K562 (cell line): ENCODE measurements around the gene SYNJ2. TPM values are rescaled to one million over a fixed set of nuclear protein-coding genes. Genes with fewer than 3 reads are reported as not detected.

Source experiments
- ATAC-seq: fragments of 200-7000 bp; cut with Tn5 transposase; 3 replicates; pipeline ENCODE4 v1.9.1; 2020; ENCODE audit warnings: moderate library complexity
- BruUV-seq: library from RNA; stranded (reverse); fragments of 400-500 nt; replicated peaks from 2 replicates; lab custom pipeline; 2021; lab: Mats Ljungman, UMichigan
- CTCF ChIA-PET: fragments of 300-600 bp; formaldehyde crosslinking; extraction: SDS; loops from one replicate; lab custom pipeline; 2021; ENCODE audit warnings: low intra/inter-chr PET ratio; lab: Yijun Ruan, JAX
- POLR2A ChIA-PET: fragments of 300-600, 350-650 bp; sonication (Branson Sonifier 250); formaldehyde crosslinking; extraction: SDS; loops from one replicate; lab custom pipeline; 2021; ENCODE audit warnings: antibody characterized with exemption, inconsistent platforms; lab: Yijun Ruan, JAX
- DNase-seq, 4 experiments: peaks; one replicate each; pipeline versions ENCODE4 v3.0.0 to v3.0.0-alpha.2; 2011 to 2018; ENCODE audit warnings: low spot score in 3 of 4, mixed read lengths in 3 of 4; ENCODE audit errors: extremely low read depth in 1 of 4
- FAIRE-seq: peaks from 2 replicates; lab custom pipeline; 2011; peaks lifted over from hg19 to GRCh38; lab: Jason Lieb, UNC
- H2AFZ ChIP-seq: 2 replicates; pipeline ENCODE4 v1.6.0; 2011; ENCODE audit warnings: low read depth, low read length, control low read depth, inconsistent platforms
- H3K27ac ChIP-seq: fragments of 200-600 bp; 3 replicates; pipeline ENCODE4 v1.8.0; 2011; ENCODE audit warnings: low read depth, mild to moderate bottlenecking, control low read depth, inconsistent platforms, low read length, moderate library complexity, mixed read lengths; ENCODE audit errors: extremely low read depth
- H3K27me3 ChIP-seq, 2 experiments: fragments of 300-600 bp in 1 of 2; 2 replicates in 1 of 2; 3 replicates in 1 of 2; pipeline versions ENCODE4 v1.6.0 to v1.8.0; 2011; ENCODE audit warnings: inconsistent platforms in 2 of 2, low read length in 2 of 2, mild to moderate bottlenecking in 1 of 2, mixed read lengths in 1 of 2, moderate library complexity in 1 of 2; ENCODE audit not compliant: control insufficient read depth in 2 of 2, insufficient read depth in 2 of 2
- H3K36me3 ChIP-seq: fragments of 300-600 bp; 3 replicates; pipeline ENCODE4 v1.8.0; 2011; ENCODE audit warnings: mild to moderate bottlenecking, low read length, inconsistent platforms; ENCODE audit not compliant: control insufficient read depth, insufficient read depth
- H3K4me1 ChIP-seq, 2 experiments: fragments of 200-600 bp in 1 of 2; replicated peaks in 1 of 2; 2 replicates in 1 of 2; 3 replicates in 1 of 2; pipeline versions ENCODE4 v1.5.1 to v1.8.0; 2011; ENCODE audit warnings: inconsistent platforms in 2 of 2, low read length in 2 of 2, mild to moderate bottlenecking in 1 of 2, mixed read lengths in 1 of 2, moderate library complexity in 1 of 2; ENCODE audit not compliant: control insufficient read depth in 2 of 2, insufficient read depth in 2 of 2
- H3K4me2 ChIP-seq: 2 replicates; pipeline ENCODE4 v1.6.1; 2011; ENCODE audit warnings: low read length, control low read depth, inconsistent platforms, mixed read lengths; ENCODE audit not compliant: insufficient read depth
- H3K4me3 ChIP-seq: fragments of 200-600 bp; sonication (generic), shearing (Covaris generic); 2 replicates; pipeline ENCODE4 v1.5.1; 2016; ENCODE audit warnings: control low read depth, inconsistent platforms
- H3K79me2 ChIP-seq: fragments of 200-600 bp; 3 replicates; pipeline ENCODE4 v1.8.0; 2011; ENCODE audit warnings: low read length, inconsistent platforms; ENCODE audit not compliant: control insufficient read depth, insufficient read depth
- H3K9ac ChIP-seq, 2 experiments: 2 replicates each; pipeline versions ENCODE4 v1.6.0 to v1.6.1; 2011; ENCODE audit warnings: low read depth in 2 of 2, low read length in 2 of 2, control low read depth in 1 of 2, inconsistent platforms in 1 of 2, mild to moderate bottlenecking in 1 of 2, mixed read lengths in 1 of 2; ENCODE audit not compliant: insufficient read depth in 1 of 2
- H3K9me1 ChIP-seq: one replicate; pipeline ENCODE4 v1.6.0; 2011; ENCODE audit warnings: inconsistent platforms, mild to moderate bottlenecking, low read length, moderate library complexity; ENCODE audit not compliant: control insufficient read depth, insufficient read depth
- H3K9me3 ChIP-seq: replicated peaks from 2 replicates; pipeline ENCODE4 v1.5.1; 2011; ENCODE audit warnings: low read depth, low read length, inconsistent platforms; ENCODE audit not compliant: control insufficient read depth, insufficient read depth
- H4K20me1 ChIP-seq: replicated peaks from 2 replicates; pipeline ENCODE4 v1.6.1; 2011; ENCODE audit warnings: low read length, inconsistent platforms, mixed read lengths; ENCODE audit not compliant: control insufficient read depth, insufficient read depth
- ARID1B ChIP-seq: fragments of 450-650 bp; IDR thresholded peaks from 2 replicates; pipeline ENCODE4 v1.6.1; 2016; ENCODE audit warnings: antibody characterized with exemption, mild to moderate bottlenecking, inconsistent platforms
- CBFB ChIP-seq: sonication (generic); formaldehyde crosslinking; IDR thresholded peaks from 2 replicates; pipeline ENCODE4 v1.4.0; 2020; ENCODE audit warnings: mild to moderate bottlenecking, missing genetic modification reagents
- CBX3 ChIP-seq, 2 experiments: IDR thresholded peaks; 1 replicate in 1 of 2; 2 replicates in 1 of 2; pipeline ENCODE4 v1.6.1; 2012; ENCODE audit warnings: inconsistent platforms in 2 of 2, low read length in 2 of 2, borderline replicate concordance in 1 of 2, control low read depth in 1 of 2
- CBX5 ChIP-seq: IDR thresholded peaks from 2 replicates; pipeline ENCODE4 v1.6.1; 2014; ENCODE audit warnings: low read depth, borderline replicate concordance
- ERF ChIP-seq: fragments of 450-650 bp; formaldehyde crosslinking; IDR thresholded peaks from 2 replicates; pipeline ENCODE4 v1.4.0; 2020; ENCODE audit warnings: mild to moderate bottlenecking, mixed read lengths
- GATA2 ChIP-seq: sonication (generic); formaldehyde crosslinking; IDR thresholded peaks from 2 replicates; pipeline ENCODE4 v1.4.0; 2020; ENCODE audit warnings: mild to moderate bottlenecking, missing genetic modification reagents
- HNRNPLL ChIP-seq: fragments of 200-400 bp; formaldehyde crosslinking; IDR thresholded peaks from 2 replicates; pipeline ENCODE4 v1.6.1; 2017; ENCODE audit warnings: low read length, low read depth, mild to moderate bottlenecking; ENCODE audit not compliant: poor library complexity, severe bottlenecking
- HNRNPUL1 ChIP-seq: fragments of 200-400 bp; formaldehyde crosslinking; IDR thresholded peaks from 2 replicates; pipeline ENCODE4 v1.6.1; 2017; ENCODE audit warnings: low read length
- MCM3 ChIP-seq: fragments of 450-650 bp; IDR thresholded peaks from 2 replicates; pipeline ENCODE4 v1.6.1; 2016
- MTA3 ChIP-seq: fragments of 450-650 bp; formaldehyde crosslinking; IDR thresholded peaks from 2 replicates; pipeline ENCODE4 v1.6.1; 2017; ENCODE audit warnings: mild to moderate bottlenecking, borderline replicate concordance
- MYNN ChIP-seq, 2 experiments: sonication (generic); formaldehyde crosslinking in 1 of 2; IDR thresholded peaks; 2 replicates each; pipeline versions ENCODE4 v1.5.0 to v1.6.1; 2016 to 2020; ENCODE audit warnings: antibody characterized with exemption in 1 of 2, missing genetic modification reagents in 1 of 2
- OTX1 ChIP-seq: fragments of 450-650 bp; formaldehyde crosslinking; IDR thresholded peaks from 2 replicates; pipeline ENCODE4 v1.4.0; 2022; ENCODE audit warnings: mild to moderate bottlenecking
- PRMT5 ChIP-seq: sonication (generic); formaldehyde crosslinking; IDR thresholded peaks from 2 replicates; pipeline ENCODE4 v1.5.0; 2020; ENCODE audit warnings: missing genetic modification reagents
- PTBP1 ChIP-seq: fragments of 200-400 bp; formaldehyde crosslinking; IDR thresholded peaks from 2 replicates; pipeline ENCODE4 v1.6.1; 2017; ENCODE audit warnings: low read depth, low read length
- PTRF ChIP-seq: fragments of 450-650 bp; IDR thresholded peaks from 2 replicates; pipeline ENCODE4 v1.6.1; 2016; ENCODE audit warnings: mild to moderate bottlenecking, missing genetic modification characterization, missing compliant biosample characterization
- RBM25 ChIP-seq: fragments of 200-400 bp; formaldehyde crosslinking; IDR thresholded peaks from 2 replicates; pipeline ENCODE4 v1.6.1; 2018; ENCODE audit warnings: low read length, low read depth, moderate library complexity; ENCODE audit not compliant: severe bottlenecking
- SIX5 ChIP-seq, 2 experiments: IDR thresholded peaks; 2 replicates each; pipeline ENCODE4 v1.6.1; 2011; ENCODE audit warnings: low read length in 2 of 2, borderline replicate concordance in 1 of 2, low read depth in 1 of 2, mild to moderate bottlenecking in 1 of 2, moderate library complexity in 1 of 2; ENCODE audit not compliant: insufficient read depth in 1 of 2
- SNAPC5 ChIP-seq: fragments of 250-450 bp; sonication (Bioruptor Pico); IDR thresholded peaks from 2 replicates; pipeline ENCODE4 v1.8.0; 2021; ENCODE audit warnings: moderate library complexity, mild to moderate bottlenecking, inconsistent platforms
- SOX6 ChIP-seq: fragments of 450-650 bp; IDR thresholded peaks from 2 replicates; pipeline ENCODE4 v1.6.1; 2014; ENCODE audit warnings: mild to moderate bottlenecking
- SREBF1 ChIP-seq: fragments of 150-350 bp; IDR thresholded peaks from 2 replicates; pipeline ENCODE4 v1.6.1; 2014; ENCODE audit warnings: antibody characterized with exemption, low read depth, low read length, borderline replicate concordance
- U2AF2 ChIP-seq: fragments of 200-400 bp; formaldehyde crosslinking; optimal IDR thresholded peaks from 2 replicates; pipeline ENCODE3; 2017; ENCODE audit warnings: low read depth, mild to moderate bottlenecking, low read length
- ZKSCAN8 ChIP-seq: fragments of 200-800 bp; sonication (Bioruptor generic); IDR thresholded peaks from 2 replicates; pipeline ENCODE4 v1.6.1; 2016; ENCODE audit warnings: missing genetic modification characterization, missing compliant biosample characterization
- ZNF707 ChIP-seq: fragments of 250-450 bp; sonication (Bioruptor Pico); conservative IDR thresholded peaks from 2 replicates; pipeline ENCODE4 v1.8.0; 2022; ENCODE audit warnings: inconsistent platforms, mild to moderate bottlenecking, moderate library complexity
- WGBS: fragments of 100-300 bp; shearing (Covaris generic); methylation state at CpG from one replicate; pipeline ENCODE4 v1.1.6; 2016; ENCODE audit warnings: low coverage, mixed read lengths; ENCODE audit not compliant: insufficient coverage; ENCODE audit errors: missing lambda C conversion rate; 5-methylcytosine and 5-hydroxymethylcytosine counted together
- in situ Hi-C: fragments of 300-500 bp; cut with MboI; formaldehyde crosslinking; loops from 4 replicates; pipeline ENCODE4 v1.15.0; 2018; ENCODE audit warnings: inconsistent platforms, mixed read lengths
- intact Hi-C: fragments of 100-400 bp; cut with micrococcal nuclease; formaldehyde crosslinking; loops from 2 replicates; pipeline ENCODE4 v1.14.2; 2022
- polyA plus RNA-seq, 8 experiments: library from polyadenylated mRNA; depleted of rRNA in 4 of 8; stranded (reverse) in 5 of 8; unstranded in 3 of 8; fragments of >200 nt; fragmentation: Nextera tagmentation in 2 of 8; fragmentation: Illumina TruSeq in 1 of 8; extraction: Ambion mirVana in 2 of 8; extraction: Trizol in 1 of 8; gene quantifications; 2 replicates each; pipeline versions ENCODE4 v1.2.1 to v1.2.3, GENCODE V29; 2011 to 2014; ENCODE audit warnings: inconsistent platforms in 1 of 8, missing spikeins in 1 of 8
- total RNA-seq, 7 experiments: library from RNA; depleted of rRNA in 6 of 7; stranded (reverse); fragments of >200 nt in 6 of 7; fragmentation: Illumina TruSeq in 2 of 7; extraction: Trizol in 2 of 7; gene quantifications; 2 replicates each; pipeline versions ENCODE4 v1.2.1 to v1.2.3, GENCODE V29; 2011 to 2021; ENCODE audit warnings: low replicate concordance in 1 of 7

SYNJ2 gene
- total and polyA plus RNA-seq, 9 of the 15 experiments (the other 6 are each of a cell fraction or from before 2014, with no cell fraction given), result 3.0 to 27.7 (median 17.8) TPM

GRCh38 chr6:158049055-158050028, 67.7 kb downstream of the SYNJ2 start:
- FAIRE-seq (peak; percentile 23), ATAC-seq (peak; percentile 90), DNase-seq (peak; percentile 52 to 81 (median 68))
- Histone ChIP-seq H3K9me3 (no peaks in the 10 kb centered on the region), H4K20me1 (peaks cover 31% of the 10 kb centered on the region), H3K9me1 (no peaks in the 10 kb centered on the region), H3K27me3 (no peaks in the 10 kb centered on the region), H3K4me2 (no peak overlapping the region), H3K36me3 (peaks cover under 1% of the 10 kb centered on the region; the same call in 2 of the 3 replicates), H3K9ac (peak overlapping the region in 1 of 2 experiments; percentile 66; a peak in 1 of 4 replicates), H3K79me2 (no peaks in the 10 kb centered on the region), H3K4me1 (peaks cover 10 to 17% of the 10 kb centered on the region in 2 experiments; a peak in 4 of 5 replicates), H3K4me3 (no peak overlapping the region), H3K27ac (no peak overlapping the region), H2AFZ (no peak overlapping the region)
- CTCF ChIA-PET, result no interaction called here
- in situ Hi-C loops, result no loop called here
- intact Hi-C loops, result no loop called here
- BruUV-seq, result no TSS peak
- 61% methylated on average over 17 of the region's 17 CpGs for WGBS
- POLR2A ChIA-PET, result interaction anchor here (0.6 to 4.4 kb wide), 12 partner anchors 8 to 163 kb away, joined by 3 to 28 read pairs (median 4); no protein-coding TSS in a partner anchor
- no peak for TF ChIP-seq PRMT5
- no peak for TF ChIP-seq MCM3
- TF ChIP-seq SOX6, result peak; percentile 10; the same call in 1 of the 2 replicates
- no peak for TF ChIP-seq MYNN (IDR thresholded peaks at IDR 0.05)
- no peak for TF ChIP-seq MYNN (CRISPR knock-in tag; IDR thresholded peaks at IDR 0.05)
- no peak for TF ChIP-seq SNAPC5 (CRISPR knock-in tag)
- no peak for TF ChIP-seq ZKSCAN8 (CRISPR knock-in tag)
- no peak for TF ChIP-seq PTBP1
- no peak for TF ChIP-seq RBM25
- TF ChIP-seq CBFB, result no peak
- no peak for TF ChIP-seq ERF (CRISPR knock-in tag)
- TF ChIP-seq OTX1, result no peak
- TF ChIP-seq ARID1B, result peak; percentile 22; the same call in 1 of the 2 replicates
- TF ChIP-seq CBX3 (IDR thresholded peaks at IDR 0.05; ENCODE audit: borderline replicate concordance in 1 of 2, low read length in 2 of 2), result no peak
- no peak for TF ChIP-seq CBX5
- TF ChIP-seq GATA2 (CRISPR knock-in tag), result no peak
- TF ChIP-seq HNRNPUL1, result no peak
- TF ChIP-seq PTRF (tag), result no peak
- TF ChIP-seq U2AF2, result no peak
- TF ChIP-seq HNRNPLL, result no peak
- no peak for TF ChIP-seq ZNF707 (CRISPR knock-in tag)
- TF ChIP-seq MTA3, result no peak
- no peak for TF ChIP-seq SIX5 (IDR thresholded peaks at IDR 0.05; ENCODE audit: borderline replicate concordance in 1 of 2, insufficient read depth in 1 of 2, low read depth in 1 of 2, low read length in 2 of 2)
- no peak for TF ChIP-seq SREBF1
